HG03280 (cell line): ENCODE results near the gene ANKS1B.

Experiments
- ATAC-seq: cut with Tn5 transposase; IDR thresholded peaks from one replicate; pipeline ENCODE4 v1.9.1; 2021; ENCODE audit warnings: mild to moderate bottlenecking, moderate library complexity; ENCODE audit not compliant: unreplicated experiment

Gene ANKS1B

GRCh38 chr12:99486277-99486676, 498.5 kb downstream of the ANKS1B start:
- no peak for ATAC-seq

DNA sequence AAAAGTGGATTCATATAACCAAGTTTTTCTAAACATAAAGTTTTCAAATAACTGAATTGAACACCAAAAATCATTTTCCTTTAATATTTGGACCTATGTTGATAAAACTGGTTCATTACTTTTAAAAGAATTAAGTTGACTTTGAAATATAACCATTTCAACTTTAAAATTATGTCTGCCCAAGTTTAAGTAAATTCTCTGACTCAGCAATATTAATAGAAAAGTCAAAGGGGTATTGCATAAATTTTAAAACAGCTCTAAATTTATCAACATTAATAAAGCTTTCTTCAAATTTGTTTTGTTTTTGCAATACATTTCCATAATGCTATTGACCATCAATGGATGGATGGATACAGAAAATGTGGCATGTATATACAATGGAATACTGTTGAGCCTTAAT, 505.6 kb downstream of the ANKS1B start:
- no peak for ATAC-seq

DNA sequence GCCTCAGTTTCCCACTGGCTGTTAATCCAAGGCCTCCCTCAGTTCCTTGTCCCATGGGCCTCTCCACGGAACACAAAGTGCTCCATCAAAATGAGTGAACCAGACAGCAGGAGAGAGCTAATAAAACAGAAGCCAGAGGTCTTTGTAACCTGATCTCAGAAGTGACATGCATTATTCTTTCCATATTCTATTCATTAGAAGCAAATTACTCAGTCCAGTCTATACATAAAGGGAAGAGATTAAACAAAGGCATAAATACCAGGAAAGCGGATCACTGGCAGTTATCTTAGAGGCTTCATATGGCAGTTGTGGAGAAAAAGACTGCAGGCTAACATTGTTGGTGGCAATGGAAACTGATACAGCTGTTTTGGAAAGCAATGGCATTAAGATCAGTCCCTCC, 507.8 kb downstream of the ANKS1B start:
- ATAC-seq: no peak

DNA sequence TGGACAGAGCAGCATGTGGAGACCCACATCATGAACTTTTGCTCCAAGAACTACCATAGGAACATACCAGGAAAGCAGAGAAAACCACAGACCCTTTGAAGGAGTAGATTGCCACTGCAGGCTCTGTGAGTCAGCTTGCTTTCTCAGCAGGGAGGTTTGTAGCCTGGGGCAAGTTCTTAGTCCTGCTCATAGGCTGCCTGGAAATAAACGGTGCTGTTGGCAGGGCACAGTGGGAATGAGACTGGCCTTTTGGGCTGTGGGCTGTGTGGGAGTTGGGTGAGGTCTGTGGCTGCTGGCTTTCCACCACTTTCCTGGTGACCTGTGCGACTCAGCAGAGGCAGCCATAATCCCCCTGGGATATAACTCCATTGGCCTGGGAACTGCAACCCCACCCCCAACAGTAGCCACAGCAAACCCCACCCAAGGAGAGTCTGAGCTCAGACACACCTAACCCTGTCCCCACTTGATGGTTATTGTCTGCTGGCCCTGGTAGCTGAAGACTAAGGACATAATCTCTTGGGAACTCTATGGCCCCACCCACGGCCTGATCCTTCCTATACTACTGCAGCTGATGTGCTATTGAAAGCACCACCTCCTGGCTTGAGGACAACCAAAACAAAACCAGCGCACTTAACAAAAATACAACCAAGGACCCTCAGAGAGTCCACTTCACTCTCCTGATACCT, 529.2 kb downstream of the ANKS1B start:
- no peak for ATAC-seq

DNA sequence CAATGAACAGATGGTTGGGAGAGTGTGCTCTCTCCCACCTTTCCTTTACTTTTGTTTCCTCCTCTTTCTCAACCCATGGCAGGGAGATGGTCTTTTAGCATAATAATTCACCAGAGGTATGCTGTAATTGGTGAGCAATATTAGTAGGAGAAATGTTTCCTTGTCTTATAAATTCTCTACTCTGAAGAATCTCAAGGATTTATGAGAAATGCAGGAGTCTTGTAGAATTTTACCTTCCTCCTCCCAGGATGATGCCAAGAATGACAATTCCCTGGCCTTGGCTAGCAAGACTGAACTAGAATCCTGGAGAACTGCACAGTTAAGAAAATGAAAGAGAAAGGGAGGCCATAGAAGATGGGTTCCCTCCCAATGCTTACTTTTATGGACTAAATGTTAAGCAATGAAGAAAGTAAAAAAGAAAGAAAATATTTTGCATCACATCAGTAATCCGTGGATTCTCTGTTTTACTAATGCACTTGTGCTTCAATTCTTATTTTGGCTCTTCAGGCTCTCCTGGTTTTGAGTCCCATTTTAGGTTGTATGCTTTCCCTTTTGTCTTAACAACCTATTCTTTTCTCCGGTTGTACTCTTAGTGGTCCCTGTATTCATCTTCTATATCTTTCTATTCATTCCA, 530.1 kb downstream of the ANKS1B start:
- ATAC-seq: peak; percentile 20

GRCh38 chr12:99453836-99454538, 530.7 kb downstream of the ANKS1B start:
- ATAC-seq: peak; percentile 61

DNA sequence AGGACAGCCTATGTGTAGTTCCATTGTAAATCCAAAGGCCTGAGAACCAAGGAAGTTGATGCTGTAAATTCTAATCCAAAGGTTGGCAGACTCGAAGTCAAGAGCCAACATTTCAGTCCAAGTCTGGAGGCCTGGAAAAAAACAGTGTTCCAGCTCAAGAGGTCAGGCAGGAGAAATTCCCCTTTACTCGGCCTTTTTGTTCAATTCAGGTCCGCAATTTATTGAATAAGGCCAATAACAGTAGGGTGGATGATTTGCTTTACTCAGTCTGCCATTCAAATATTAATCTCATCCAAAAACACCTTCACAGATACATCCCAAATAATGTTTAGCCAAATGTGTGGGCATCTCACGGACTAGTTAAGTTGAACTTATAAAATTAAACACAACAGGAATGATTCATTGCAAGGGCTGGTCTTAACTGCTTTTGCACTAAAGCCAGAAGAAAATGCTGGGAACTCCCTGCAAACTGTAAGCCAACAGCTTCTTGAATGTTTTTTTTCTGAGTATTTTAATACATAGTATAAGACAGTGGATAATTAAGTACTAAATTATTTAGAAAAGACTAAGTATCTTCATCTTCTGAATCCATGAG, 534.6 kb downstream of the ANKS1B start:
- no peak for ATAC-seq

GRCh38 chr12:99444859-99445316, 539.8 kb downstream of the ANKS1B start:
- ATAC-seq: no peak

- ATAC-seq: no peak
These were observed 542.0 kb downstream of the ANKS1B start for GRCh38 chr12:99442758-99443157.

- ATAC-seq: no peak
These were observed 545.3 kb downstream of the ANKS1B start for GRCh38 chr12:99439399-99439798.

DNA sequence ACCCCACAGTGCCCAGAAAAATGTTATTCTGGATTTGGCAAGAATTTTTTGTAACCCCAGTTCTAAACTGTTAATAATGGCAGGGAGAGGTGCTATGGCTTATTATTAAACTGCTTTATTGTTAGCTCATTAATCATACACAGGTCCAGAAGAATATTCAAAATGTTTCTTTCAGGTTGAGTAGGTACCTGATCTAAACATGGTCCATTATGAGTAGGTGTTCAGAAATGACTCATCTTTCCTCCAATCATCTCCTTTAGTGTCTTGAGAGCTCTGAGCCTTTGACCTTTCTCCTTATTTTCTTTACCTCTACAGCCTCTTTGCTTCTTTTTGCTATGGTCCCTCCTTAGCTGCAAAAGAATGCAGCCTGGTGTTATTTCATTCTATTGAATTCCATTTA, 548.2 kb downstream of the ANKS1B start:
- peak; percentile 97 for ATAC-seq

DNA sequence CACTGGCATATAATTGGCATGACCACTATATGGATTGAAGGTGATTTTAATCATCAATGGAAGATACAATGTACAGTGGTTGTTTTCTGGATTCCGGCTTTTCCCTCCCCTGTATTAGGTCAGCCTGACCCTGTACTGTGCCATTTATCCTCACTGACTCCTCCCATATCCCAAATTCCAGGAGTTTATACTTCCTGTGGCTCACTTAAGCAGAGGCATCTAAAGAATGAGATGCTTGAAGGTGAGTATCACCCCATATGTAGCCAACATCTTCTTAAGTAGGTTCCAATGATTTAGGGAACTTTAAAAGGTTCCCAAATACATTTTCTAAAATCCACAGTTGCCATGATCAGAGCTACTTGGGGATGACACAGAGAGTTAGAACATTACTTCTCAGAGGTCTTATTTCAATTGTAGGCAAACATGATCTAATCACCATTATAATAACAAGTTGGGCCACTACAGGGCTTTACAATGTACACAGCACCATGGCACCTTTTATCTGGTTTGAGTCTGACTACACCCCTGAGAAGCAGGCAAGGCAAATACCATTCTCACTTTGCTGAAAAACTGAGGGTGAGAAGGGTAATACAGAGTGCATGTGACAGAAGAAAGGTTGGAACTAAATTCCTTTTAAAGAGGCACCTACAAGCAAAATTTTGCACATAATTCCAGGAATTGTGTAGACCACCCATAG, 549.5 kb downstream of the ANKS1B start:
- ATAC-seq: no peak

- no peak for ATAC-seq
These were observed 551.6 kb downstream of the ANKS1B start for GRCh38 chr12:99433155-99433554.

- ATAC-seq: no peak
These were observed 553.5 kb downstream of the ANKS1B start for GRCh38 chr12:99431203-99431602.

GRCh38 chr12:99427104-99427503, 557.6 kb downstream of the ANKS1B start:
- no peak for ATAC-seq

DNA sequence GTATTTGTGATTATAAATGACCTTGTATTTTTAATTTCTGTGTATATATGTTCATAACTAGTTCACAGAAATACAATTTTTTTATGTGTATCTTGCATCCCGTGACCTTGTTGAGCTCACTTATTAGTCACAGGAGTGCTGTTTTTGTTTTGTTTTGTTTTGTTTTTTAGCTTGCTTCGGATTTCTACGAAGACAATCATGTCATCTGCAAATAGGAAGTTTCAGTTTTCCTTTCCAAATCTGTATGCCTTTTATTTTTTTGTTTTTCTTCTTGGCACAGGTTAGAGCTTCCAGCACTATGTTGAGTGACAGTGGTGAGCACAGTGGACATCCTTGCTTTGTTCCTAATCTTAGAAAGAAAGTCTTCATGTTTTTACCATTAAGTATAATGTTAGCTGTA, 566.4 kb downstream of the ANKS1B start:
- peak; percentile 45 for ATAC-seq

DNA sequence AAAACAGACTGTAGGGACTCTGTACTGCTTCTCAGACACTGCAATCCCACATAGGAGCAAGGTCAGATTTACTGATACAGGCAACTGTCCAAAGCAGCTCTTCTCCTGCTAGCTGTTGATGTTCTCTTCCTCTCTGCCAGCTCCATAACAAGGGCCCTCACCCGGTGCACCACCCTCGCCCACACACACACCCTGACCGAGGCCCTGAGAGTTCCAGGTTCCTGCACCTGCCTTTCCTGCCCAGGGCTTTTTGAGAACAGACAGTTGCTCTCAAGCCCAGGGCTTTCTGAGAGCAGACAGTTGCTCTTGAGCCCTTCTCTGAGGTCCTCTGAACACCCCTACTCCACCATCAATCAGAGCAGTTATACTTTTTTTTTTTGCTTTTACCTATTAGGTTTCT, 571.0 kb downstream of the ANKS1B start:
- ATAC-seq: no peak

GRCh38 chr12:99393763-99394162, 591.0 kb downstream of the ANKS1B start:
- ATAC-seq: no peak

DNA sequence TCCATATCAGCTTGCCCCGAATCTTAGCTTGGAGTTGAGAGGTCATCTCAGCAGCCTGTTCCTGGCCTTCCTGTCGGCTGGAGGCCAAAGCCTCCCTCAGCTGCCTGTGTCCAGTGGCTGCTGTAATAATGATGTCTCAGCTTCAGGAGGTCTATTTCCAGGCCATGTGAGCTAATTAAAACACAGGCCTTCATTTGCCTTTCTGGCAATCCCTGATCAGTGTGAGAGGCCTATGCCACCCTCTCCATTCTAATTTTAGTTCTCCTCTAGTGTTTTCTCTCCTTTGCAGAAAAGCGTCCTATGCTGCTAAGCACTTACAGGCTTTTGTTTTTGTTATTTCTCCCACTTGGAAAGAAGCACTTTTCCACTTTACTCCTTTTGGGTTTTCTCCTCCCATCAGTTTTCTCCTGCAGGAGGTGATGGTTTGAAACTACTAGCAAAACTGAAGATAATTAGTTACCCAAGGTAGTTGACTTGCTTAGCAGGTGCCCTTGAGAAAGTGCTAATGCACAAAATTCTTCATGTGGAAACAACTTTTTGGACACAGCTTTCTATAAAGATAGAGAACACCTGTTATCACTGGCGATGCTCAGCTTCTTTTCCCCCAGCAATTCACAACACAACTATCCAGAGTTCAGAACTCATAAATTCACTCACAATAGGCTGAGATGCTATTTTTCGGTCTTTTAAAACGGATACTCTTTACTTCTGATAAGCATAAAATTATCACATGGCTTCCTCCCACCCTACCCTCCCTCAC, 592.5 kb downstream of the ANKS1B start:
- ATAC-seq: no peak

DNA sequence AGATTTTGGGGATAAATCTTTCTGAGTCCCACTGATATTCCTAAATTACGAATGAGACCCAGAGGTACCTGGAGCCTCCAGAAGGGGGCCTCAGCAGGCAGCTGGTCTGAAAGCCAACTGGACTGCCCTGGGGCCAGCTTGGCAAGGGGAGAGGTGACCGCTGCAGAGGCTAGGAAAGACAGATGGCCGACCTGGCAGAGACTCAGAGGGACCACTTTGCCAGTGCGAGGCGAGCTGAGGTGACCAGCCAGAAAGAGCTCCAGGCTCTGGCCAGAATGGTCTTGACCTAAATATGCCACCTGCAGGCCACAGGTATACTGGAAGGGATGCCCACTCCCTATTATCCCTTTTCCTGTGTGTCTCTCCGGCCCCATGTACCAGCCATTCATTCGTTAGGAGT, 594.0 kb downstream of the ANKS1B start:
- ATAC-seq: peak; percentile 46
